ENCODE measurements around the gene ST8SIA1. TPM values are rescaled to one million over a fixed set of nuclear protein-coding genes. Genes with fewer than 3 reads are reported as not detected.
A peak's percentile ranks its signal among the peaks of the same experiment; 100 is the strongest.

Gene ST8SIA1
- total RNA-seq, 1 donor from 2014 or later: 2.2 TPM

DNA sequence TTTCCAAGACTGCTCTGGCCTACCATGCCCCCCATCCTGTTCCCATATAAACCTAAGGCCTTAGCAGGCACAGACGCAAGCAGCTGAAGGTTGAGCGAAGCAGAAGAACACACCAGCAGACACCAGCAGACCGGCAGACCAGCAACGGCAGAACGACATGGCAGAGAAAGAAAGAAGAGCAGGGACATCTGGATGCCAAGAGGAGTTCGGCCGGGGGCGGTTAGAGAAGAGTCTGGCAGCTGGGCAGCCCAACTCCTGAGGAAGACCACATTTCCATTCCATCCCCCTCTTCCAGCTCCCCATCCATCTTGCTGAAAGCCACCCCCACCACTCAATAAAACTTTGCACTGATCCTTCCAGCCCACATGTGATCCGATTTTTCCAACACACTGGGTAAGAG is 5.2 kb upstream of the ST8SIA1 start:
- Mint-ChIP-seq H3K27ac (no peak overlapping the region), H3K9me3 (peaks cover 19% of the 10 kb centered on the region), H3K27me3 (ENCODE audit: low read depth) (peaks cover 21% of the 10 kb centered on the region)

GRCh38 chr12:22335794-22336166 is 1.3 kb upstream of the ST8SIA1 start:
- H3K27ac Mint-ChIP-seq: no peak overlapping the region

More for the DNA sequence above, 5.2 kb upstream of the ST8SIA1 start:
- no peak for DNase-seq (ENCODE audit: low spot score in 2 of 2, unreplicated experiment in 2 of 2)
- Mint-ChIP-seq H3K36me3 (no peaks in the 10 kb centered on the region), H3K4me1 (peaks cover 2% of the 10 kb centered on the region), H3K4me3 (no peak overlapping the region)
- no peak for TF ChIP-seq CTCF (IDR thresholded peaks at IDR 0.05; ENCODE audit: unreplicated experiment)

GRCh38 chr12:22333713-22334409 is 646 bp downstream of the ST8SIA1 start:
- no peak for DNase-seq (ENCODE audit: low spot score in 2 of 2, unreplicated experiment in 2 of 2)
- Mint-ChIP-seq H3K4me3 (peak overlapping the region; percentile 89), H3K36me3 (no peaks in the 10 kb centered on the region), H3K4me1 (peaks cover 15% of the 10 kb centered on the region), H3K9me3 (no peaks in the 10 kb centered on the region), H3K27ac (no peak overlapping the region), H3K27me3 (ENCODE audit: low read depth) (peaks cover 72% of the 10 kb centered on the region)
- no peak for TF ChIP-seq CTCF (IDR thresholded peaks at IDR 0.05; ENCODE audit: unreplicated experiment)

More at GRCh38 chr12:22335794-22336166, 1.3 kb upstream of the ST8SIA1 start:
- H3K4me3 Mint-ChIP-seq: peak overlapping the region; percentile 89
- peaks cover 15% of the 10 kb centered on the region for H3K4me1 Mint-ChIP-seq
- peak; percentile 0 for TF ChIP-seq CTCF (IDR thresholded peaks at IDR 0.05; ENCODE audit: unreplicated experiment)
- no peak for DNase-seq (ENCODE audit: low spot score in 2 of 2, unreplicated experiment in 2 of 2)
- H3K9me3 Mint-ChIP-seq: no peaks in the 10 kb centered on the region
- H3K36me3 Mint-ChIP-seq: no peaks in the 10 kb centered on the region
- peaks cover 57% of the 10 kb centered on the region for H3K27me3 Mint-ChIP-seq (ENCODE audit: low read depth)

GRCh38 chr12:22333186-22333712 is 1.3 kb downstream of the ST8SIA1 start:
- Mint-ChIP-seq H3K4me3 (peak overlapping the region; percentile 89), H3K27me3 (ENCODE audit: low read depth) (peaks cover 77% of the 10 kb centered on the region), H3K9me3 (no peaks in the 10 kb centered on the region), H3K27ac (no peak overlapping the region), H3K4me1 (peaks cover 15% of the 10 kb centered on the region), H3K36me3 (no peaks in the 10 kb centered on the region)
- no peak for DNase-seq (ENCODE audit: low spot score in 2 of 2, unreplicated experiment in 2 of 2)
- TF ChIP-seq CTCF (IDR thresholded peaks at IDR 0.05; ENCODE audit: unreplicated experiment): no peak

DNA sequence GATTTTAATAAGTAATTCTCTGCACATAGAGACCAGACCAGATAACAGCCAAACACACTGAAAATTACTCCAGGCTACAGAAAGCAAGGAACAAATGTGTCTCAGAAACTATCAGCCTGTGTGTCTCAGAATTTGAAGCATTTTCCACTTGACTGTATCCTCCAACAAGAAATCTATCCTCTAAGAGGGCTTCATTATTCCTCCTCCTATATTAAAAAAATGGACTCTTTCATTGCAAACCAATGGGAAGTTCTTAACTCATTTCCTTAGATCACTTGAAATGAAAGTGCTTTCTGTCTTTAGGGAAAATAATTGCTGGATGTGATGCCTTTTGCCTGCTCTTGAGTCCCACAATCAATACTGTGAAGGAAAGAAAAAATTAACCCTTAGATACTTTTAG is 2.3 kb downstream of the ST8SIA1 start:
- no peak overlapping the region for H3K27ac Mint-ChIP-seq
- no peaks in the 10 kb centered on the region for H3K36me3 Mint-ChIP-seq
- no peak for TF ChIP-seq CTCF (IDR thresholded peaks at IDR 0.05; ENCODE audit: unreplicated experiment)
- H3K4me3 Mint-ChIP-seq: no peak overlapping the region
- DNase-seq (ENCODE audit: low spot score in 2 of 2, unreplicated experiment in 2 of 2): no peak
- H3K27me3 Mint-ChIP-seq (ENCODE audit: low read depth): peaks cover 78% of the 10 kb centered on the region
- H3K9me3 Mint-ChIP-seq: no peaks in the 10 kb centered on the region
- peaks cover 15% of the 10 kb centered on the region for H3K4me1 Mint-ChIP-seq

Measured in mesothelial cell of epicardium (in vitro differentiated cells).